Breast epithelium (tissue), 3 donors: Measurements from ENCODE around the gene SPRED2.

Source experiments
- POLR2A ChIP-seq: fragments of 450-650 bp; IDR thresholded peaks from one replicate; pipeline ENCODE4 v1.6.1; 2016; ENCODE audit warnings: antibody characterized with exemption, mild to moderate bottlenecking, moderate library complexity
- POLR2AphosphoS5 ChIP-seq, 3 donors: sonication (generic); formaldehyde crosslinking; IDR thresholded peaks; one replicate each; pipeline ENCODE4 v1.6.1; 2017; ENCODE audit warnings: antibody characterized with exemption in 3 of 3
- TF ChIP-seq, protein P1 (sequence below), 3 donors: fragments of 450-650 bp; IDR thresholded peaks; one replicate each; pipeline ENCODE4 v1.5.1; 2016 to 2017; ENCODE audit warnings: antibody characterized with exemption in 3 of 3, mild to moderate bottlenecking in 3 of 3, moderate library complexity in 3 of 3

DNA sequence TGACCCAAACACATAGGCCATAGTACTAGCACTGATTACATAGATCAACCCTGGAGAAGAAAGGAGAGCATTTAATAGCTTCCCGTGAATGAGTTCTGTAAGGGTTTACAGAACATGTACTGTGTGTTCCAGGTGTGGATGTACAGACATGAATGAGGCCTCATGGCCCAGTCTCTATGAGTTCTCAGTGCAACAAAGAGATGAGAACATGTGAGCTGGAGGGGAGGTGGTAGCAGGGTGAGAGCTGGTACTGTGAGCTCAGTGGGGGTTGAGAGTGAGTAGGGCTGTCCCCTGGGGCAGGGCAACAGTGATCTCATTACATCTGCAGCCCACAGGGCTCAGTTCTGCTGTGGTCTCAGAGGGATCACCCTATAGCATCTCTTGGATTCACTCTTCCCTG is 42.6 kb upstream of the SPRED2 start:
- TF ChIP-seq, protein P1, sequence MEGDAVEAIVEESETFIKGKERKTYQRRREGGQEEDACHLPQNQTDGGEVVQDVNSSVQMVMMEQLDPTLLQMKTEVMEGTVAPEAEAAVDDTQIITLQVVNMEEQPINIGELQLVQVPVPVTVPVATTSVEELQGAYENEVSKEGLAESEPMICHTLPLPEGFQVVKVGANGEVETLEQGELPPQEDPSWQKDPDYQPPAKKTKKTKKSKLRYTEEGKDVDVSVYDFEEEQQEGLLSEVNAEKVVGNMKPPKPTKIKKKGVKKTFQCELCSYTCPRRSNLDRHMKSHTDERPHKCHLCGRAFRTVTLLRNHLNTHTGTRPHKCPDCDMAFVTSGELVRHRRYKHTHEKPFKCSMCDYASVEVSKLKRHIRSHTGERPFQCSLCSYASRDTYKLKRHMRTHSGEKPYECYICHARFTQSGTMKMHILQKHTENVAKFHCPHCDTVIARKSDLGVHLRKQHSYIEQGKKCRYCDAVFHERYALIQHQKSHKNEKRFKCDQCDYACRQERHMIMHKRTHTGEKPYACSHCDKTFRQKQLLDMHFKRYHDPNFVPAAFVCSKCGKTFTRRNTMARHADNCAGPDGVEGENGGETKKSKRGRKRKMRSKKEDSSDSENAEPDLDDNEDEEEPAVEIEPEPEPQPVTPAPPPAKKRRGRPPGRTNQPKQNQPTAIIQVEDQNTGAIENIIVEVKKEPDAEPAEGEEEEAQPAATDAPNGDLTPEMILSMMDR (IDR thresholded peaks at IDR 0.05): no peak
- TF ChIP-seq POLR2A (no peak), POLR2AphosphoS5 (IDR thresholded peaks at IDR 0.05) (no peak)
